GM18526 (cell line): ENCODE data around the gene LZTR1.

Experiments used
- POLR2A ChIP-seq: IDR thresholded peaks from 3 replicates; pipeline ENCODE4 v1.6.1; 2011; ENCODE audit not compliant: insufficient read length; ENCODE audit errors: extremely low read depth

LZTR1 gene

GRCh38 chr22:21012446-21013407 lies 30.6 kb downstream of the LZTR1 start:
- TF ChIP-seq POLR2A: no peak

GRCh38 chr22:21013657-21014201 lies 31.6 kb downstream of the LZTR1 start:
- TF ChIP-seq POLR2A: no peak

- no peak for TF ChIP-seq POLR2A
Observed at GRCh38 chr22:21014202-21014725, 32.2 kb downstream of the LZTR1 start.

DNA sequence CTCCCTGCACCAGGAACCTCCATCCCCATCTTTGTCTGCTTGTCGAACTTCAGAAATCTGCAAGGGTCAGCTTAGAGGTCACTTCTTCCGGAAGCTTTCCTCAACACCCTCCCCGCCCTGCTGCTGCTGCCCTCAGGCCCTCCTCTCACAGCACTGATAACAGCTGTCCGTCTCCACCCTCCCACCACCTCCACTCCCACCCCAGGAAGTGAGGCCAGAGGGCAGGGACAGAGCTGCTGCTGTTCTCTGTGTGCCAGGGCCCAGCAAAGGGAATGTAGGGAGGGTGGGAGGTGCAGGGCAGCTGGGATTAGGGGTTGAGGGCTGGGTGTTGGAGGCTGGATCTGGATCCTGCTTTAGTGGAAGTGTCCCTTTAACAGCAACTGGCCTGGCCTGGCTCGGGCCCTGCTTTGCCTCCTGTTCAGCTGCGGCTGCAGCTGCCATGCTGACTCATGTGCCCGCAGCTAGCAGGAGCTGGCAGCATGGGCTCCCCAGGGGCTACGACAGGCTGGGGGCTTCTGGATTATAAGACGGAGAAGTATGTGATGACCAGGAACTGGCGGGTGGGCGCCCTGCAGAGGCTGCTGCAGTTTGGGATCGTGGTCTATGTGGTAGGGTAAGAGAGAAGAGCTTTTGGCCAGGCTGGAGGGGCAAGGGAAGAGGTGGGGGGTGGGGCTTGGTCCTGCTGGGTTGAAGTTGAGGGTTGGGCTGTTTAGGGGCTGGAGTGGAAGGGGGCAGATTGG lies 32.8 kb downstream of the LZTR1 start, which contains the start of gene P2RX6:
Gene P2RX6, plus strand, starts transcription at position 440 of the 740 bp plus-strand sequence. Its CDS starts 10 bp downstream, at position 450.
- no peak for TF ChIP-seq POLR2A

DNA sequence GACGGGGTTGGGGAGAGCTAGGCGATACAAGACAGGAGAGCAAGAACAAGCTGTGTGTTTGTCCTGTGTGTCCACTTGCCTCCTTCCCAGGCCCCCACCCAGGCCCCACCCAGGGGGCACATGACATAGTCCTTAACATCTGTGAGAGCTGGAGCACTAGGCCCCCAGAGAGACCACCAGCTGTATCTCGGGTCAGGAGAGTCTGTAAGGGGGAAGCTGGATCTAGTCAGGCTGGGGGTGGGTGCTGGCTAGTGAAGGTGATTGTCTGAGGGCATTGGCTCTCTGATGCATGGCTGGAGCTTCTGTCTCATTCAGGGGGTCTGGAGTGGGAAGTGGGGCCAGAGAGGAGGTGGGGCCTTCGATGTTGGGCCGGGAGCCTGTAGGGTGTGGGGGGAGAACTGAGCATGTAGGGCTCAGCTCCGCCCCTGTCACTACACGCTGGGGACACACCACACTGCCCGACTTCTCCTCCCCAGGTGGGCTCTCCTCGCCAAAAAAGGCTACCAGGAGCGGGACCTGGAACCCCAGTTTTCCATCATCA lies 33.4 kb downstream of the LZTR1 start:
- no peak for TF ChIP-seq POLR2A

DNA sequence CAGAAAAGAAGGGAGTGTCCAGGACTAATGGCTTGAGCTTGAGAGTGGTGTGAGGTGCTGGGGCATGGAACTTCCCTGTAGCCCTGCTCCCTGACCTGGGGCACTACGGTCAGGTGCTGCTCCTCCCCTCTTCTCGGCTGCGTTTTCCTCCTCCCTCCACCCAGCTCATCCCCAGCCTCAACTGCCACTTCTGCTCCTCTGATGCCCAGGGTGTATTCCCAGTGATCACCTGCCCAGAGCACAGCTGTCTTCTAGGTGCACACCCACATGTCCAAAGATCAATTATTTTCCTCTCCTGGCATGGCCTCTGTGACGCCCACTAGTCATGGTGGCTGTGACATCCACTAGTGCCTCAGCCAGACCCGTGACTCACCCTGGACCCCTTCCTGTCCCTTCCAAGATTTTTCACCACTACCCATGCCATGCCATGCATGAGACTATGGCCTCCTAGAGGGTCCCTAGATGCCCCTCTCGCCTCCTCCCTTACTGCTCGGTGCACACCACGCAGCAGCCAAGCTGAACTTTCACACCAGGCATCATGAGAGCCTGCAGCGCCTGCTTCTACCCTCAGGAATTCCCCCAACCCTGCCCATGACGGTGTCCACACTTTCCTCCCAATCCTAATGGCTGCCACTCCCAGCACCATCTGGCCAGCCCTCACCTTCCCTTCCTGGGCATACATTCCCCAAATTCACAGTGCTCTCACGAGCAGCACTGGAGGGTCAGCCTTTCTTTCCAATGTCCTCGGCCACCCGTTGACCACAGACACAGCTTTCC lies 34.7 kb downstream of the LZTR1 start:
- TF ChIP-seq POLR2A: no peak

DNA sequence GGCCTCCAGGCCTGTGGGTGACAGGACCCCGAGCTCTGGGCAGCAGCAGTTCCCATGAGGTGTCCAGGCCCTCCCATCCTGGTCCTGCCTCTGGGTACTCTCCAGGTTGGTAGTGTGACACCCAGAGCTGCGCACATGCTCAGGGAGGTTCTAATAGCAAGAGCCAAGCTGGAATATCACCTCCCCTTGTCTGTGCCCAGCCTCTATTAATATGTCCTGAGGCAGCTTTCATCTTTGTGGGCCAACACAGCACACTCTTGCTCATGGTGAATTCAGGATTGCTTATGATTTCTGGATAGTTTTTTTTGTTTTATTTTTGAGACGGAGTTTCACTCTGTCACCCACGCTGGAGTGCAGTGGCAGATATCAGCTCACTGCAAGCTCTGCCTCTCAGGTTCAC lies 36.2 kb downstream of the LZTR1 start:
- no peak for TF ChIP-seq POLR2A

DNA sequence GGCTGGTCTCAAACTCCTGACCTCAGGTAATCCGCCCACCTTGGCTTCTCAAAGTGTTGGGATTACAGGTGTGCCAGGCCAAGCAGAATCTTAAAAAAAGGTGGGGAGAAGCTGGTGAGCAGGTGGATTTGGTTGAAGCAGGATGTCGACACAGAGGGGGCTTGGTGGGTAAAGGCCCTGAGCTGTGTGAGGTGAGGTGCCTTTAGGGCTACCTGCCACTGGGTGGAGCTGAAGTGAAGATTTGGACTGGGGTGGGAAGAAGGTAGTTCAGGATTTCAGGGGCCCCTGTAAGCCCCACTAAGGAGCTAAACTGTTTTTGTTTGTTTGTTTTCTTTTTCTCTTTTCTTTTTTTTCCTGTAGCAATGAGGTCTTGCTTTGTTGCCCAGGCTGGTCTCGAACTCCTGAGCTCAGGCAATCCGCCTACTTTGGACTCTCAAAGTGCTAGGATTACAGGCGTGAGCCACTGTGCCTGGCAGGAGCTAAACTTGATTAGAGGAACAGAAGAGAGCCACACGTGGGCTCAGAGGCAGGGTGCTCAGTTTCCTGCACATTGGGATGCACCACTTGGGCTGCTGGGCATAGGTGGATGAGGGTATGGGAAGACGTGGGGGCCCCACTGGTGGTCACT lies 38.8 kb downstream of the LZTR1 start:
- no peak for TF ChIP-seq POLR2A

- no peak for TF ChIP-seq POLR2A
Observed at GRCh38 chr22:21022507-21022906, 40.4 kb downstream of the LZTR1 start.

- no peak for TF ChIP-seq POLR2A
Observed at GRCh38 chr22:21022955-21023614, 41.0 kb downstream of the LZTR1 start.

DNA sequence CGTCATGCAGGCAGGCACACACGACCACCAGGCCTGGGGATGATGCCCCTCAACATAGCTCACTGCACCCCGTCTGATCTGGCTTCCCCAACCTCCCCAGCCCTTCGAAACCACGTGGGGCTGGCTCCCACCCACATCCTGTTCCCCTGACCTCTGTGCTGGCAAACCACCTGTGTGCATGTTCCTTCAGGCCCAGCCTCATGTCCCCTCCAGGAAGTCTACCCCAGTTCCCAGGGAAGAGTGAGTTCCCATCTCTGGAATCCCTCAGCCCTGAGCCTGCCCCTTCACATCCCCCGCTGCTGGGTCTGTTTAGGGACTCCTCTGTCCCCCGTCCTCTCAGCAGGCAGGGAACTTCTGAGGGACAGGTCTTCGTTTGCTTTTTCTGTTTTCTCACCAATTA lies 43.2 kb downstream of the LZTR1 start:
- TF ChIP-seq POLR2A: no peak

DNA sequence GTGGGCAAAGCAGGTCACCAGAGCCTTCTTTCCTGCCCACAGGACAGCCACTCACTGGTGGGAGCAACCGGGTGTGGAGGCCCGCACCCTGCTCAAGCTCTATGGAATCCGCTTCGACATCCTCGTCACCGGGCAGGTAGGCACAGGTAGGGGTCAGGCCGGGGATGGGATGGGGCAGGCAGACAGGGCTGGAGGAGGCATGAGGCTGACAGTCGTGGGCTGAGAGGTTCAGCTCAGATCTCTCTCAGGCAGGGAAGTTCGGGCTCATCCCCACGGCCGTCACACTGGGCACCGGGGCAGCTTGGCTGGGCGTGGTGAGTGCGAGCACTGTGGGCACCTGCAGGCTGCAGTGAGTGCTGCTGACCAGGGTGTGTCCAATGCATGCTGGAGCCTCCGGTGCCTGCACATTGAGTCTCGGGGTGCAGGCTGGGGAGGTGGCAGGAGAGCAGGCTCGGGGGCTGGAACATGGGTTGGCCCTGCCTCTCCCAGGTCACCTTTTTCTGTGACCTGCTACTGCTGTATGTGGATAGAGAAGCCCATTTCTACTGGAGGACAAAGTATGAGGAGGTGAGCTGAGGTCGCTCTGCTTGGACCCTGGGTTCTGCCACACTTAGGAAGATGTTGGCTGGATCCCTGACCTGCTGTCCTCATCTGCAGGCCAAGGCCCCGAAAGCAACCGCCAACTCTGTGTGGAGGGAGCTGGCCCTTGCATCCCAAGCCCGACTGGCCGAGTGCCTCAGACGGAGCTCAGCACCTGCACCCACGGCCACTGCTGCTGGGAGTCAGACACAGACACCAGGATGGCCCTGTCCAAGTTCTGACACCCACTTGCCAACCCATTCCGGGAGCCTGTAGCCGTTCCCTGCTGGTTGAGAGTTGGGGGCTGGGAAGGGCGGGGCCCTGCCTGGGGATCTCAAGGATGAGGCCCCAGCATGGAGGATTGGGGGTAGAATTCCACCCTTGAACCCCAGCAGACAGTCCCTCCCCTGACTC lies 44.0 kb downstream of the LZTR1 start:
- no peak for TF ChIP-seq POLR2A
